SK-N-SH (cell line): ENCODE measurements around the gene STX17. TPM values are rescaled to one million over a fixed set of nuclear protein-coding genes. Genes with fewer than 3 reads are reported as not detected.

Source experiments
- CTCF ChIA-PET: fragments of 300-600, 350-600 bp; formaldehyde crosslinking; extraction: SDS; loops from one replicate; lab custom pipeline; 2021; lab: Yijun Ruan, JAX
- POLR2A ChIA-PET: fragments of 350-600 bp; sonication (Branson Sonifier 250); formaldehyde crosslinking; extraction: SDS; loops from one replicate; lab custom pipeline; 2020; ENCODE audit warnings: antibody characterized with exemption, inconsistent platforms; lab: Yijun Ruan, JAX
- DNase-seq: peaks from one replicate; pipeline ENCODE4 v3.0.0; 2012
- H2AFZ ChIP-seq: fragments of 200-600 bp; sonication (generic); 2 replicates; pipeline ENCODE4 v1.8.1; 2016; ENCODE audit warnings: antibody characterized with exemption, mild to moderate bottlenecking, low read depth
- H3F3A ChIP-seq: fragments of 200-600 bp; sonication (generic); replicated peaks from 2 replicates; pipeline ENCODE3; 2016; ENCODE audit warnings: antibody characterized with exemption, mild to moderate bottlenecking; ENCODE audit not compliant: insufficient read depth
- H3K27ac ChIP-seq, 2 experiments: fragments of 200-500 bp in 1 of 2; fragments of 200-600 bp in 1 of 2; sonication (Bioruptor generic) in 1 of 2; sonication (generic), shearing (Covaris generic) in 1 of 2; 2 replicates each; pipeline versions ENCODE4 v1.5.1 to v1.6.1; 2014 to 2016; ENCODE audit warnings: low read depth in 2 of 2, inconsistent platforms in 1 of 2, low read length in 1 of 2, mild to moderate bottlenecking in 1 of 2, mixed read lengths in 1 of 2
- H3K27me3 ChIP-seq: fragments of 200-600 bp; sonication (generic), shearing (Covaris generic); 2 replicates; pipeline ENCODE4 v1.6.1; 2016; ENCODE audit warnings: mixed run types; ENCODE audit not compliant: insufficient read depth
- H3K36me3 ChIP-seq, 2 experiments: fragments of 200-500 bp in 1 of 2; fragments of 200-600 bp in 1 of 2; sonication (Bioruptor generic) in 1 of 2; sonication (generic) in 1 of 2; replicated peaks in 1 of 2; 2 replicates each; pipeline versions ENCODE3 to v1.5.1; 2014 to 2016; ENCODE audit warnings: low read length in 1 of 2, mild to moderate bottlenecking in 1 of 2; ENCODE audit not compliant: insufficient read depth in 2 of 2, control insufficient read depth in 1 of 2
- H3K4me1 ChIP-seq, 2 experiments: fragments of 200-500 bp in 1 of 2; fragments of 200-600 bp in 1 of 2; sonication (Bioruptor generic) in 1 of 2; sonication (generic), shearing (Covaris generic) in 1 of 2; 2 replicates each; pipeline versions ENCODE4 v1.5.1 to v1.6.1; 2014 to 2016; ENCODE audit warnings: low read depth in 1 of 2, low read length in 1 of 2, mixed run types in 1 of 2; ENCODE audit not compliant: insufficient read depth in 2 of 2, control insufficient read depth in 1 of 2
- H3K4me2 ChIP-seq: fragments of 200-600 bp; sonication (generic), shearing (Covaris generic); 2 replicates; pipeline ENCODE4 v1.6.1; 2017; ENCODE audit warnings: mixed run types
- H3K4me3 ChIP-seq, 2 experiments: fragments of 200-500 bp in 1 of 2; fragments of 200-600 bp in 1 of 2; sonication (Bioruptor generic) in 1 of 2; sonication (generic), shearing (Covaris generic) in 1 of 2; 2 replicates each; pipeline versions ENCODE4 v1.5.1 to v1.8.1; 2014 to 2016; ENCODE audit warnings: low read depth in 2 of 2, inconsistent platforms in 1 of 2, low read length in 1 of 2, mild to moderate bottlenecking in 1 of 2, mixed read lengths in 1 of 2, moderate library complexity in 1 of 2
- H3K79me2 ChIP-seq: fragments of 200-600 bp; sonication (generic); 2 replicates; pipeline ENCODE4 v1.8.1; 2017; ENCODE audit warnings: mild to moderate bottlenecking; ENCODE audit not compliant: insufficient read depth
- H3K9ac ChIP-seq: fragments of 200-600 bp; sonication (generic); 2 replicates; pipeline ENCODE4 v1.6.1; 2017; ENCODE audit warnings: mixed run types
- H3K9me2 ChIP-seq: fragments of 200-600 bp; sonication (generic); 2 replicates; pipeline ENCODE4 v1.6.1; 2017; ENCODE audit warnings: mixed run types
- H3K9me3 ChIP-seq: fragments of 200-600 bp; sonication (generic); 2 replicates; pipeline ENCODE4 v1.6.1; 2017; ENCODE audit warnings: mixed run types, mild to moderate bottlenecking, moderate library complexity
- H4K20me1 ChIP-seq: fragments of 200-600 bp; sonication (generic); 2 replicates; pipeline ENCODE4 v1.6.1; 2017; ENCODE audit warnings: mild to moderate bottlenecking, mixed run types; ENCODE audit not compliant: insufficient read depth
- ELF1 ChIP-seq: IDR thresholded peaks from 2 replicates; pipeline ENCODE4 v1.4.0; 2012
- EP300 ChIP-seq, 2 experiments: IDR thresholded peaks; 2 replicates each; pipeline versions ENCODE4 v1.4.0 to v1.6.1; 2012; ENCODE audit warnings: borderline replicate concordance in 1 of 2, low read depth in 1 of 2, low read length in 1 of 2
- RCOR1 ChIP-seq: fragments of 150-350 bp; IDR thresholded peaks from 2 replicates; pipeline ENCODE4 v1.6.1; 2017; ENCODE audit warnings: antibody characterized with exemption, low read length
- TCF12 ChIP-seq: IDR thresholded peaks from 2 replicates; pipeline ENCODE4 v1.4.0; 2012
- WGBS: methylation state at CpG from one replicate; pipeline ENCODE4 v1.1.6; 2017; ENCODE audit warnings: low lambda C conversion rate; 5-methylcytosine and 5-hydroxymethylcytosine counted together
- polyA plus RNA-seq, 3 experiments: library from polyadenylated mRNA; depleted of rRNA; stranded (reverse); fragments of >200 nt; gene quantifications; 2 replicates each; pipeline ENCODE4 v1.2.3, GENCODE V29; 2012
- TF ChIP-seq, protein P1 (sequence below): IDR thresholded peaks from 2 replicates; pipeline ENCODE4 v1.4.0; 2012; ENCODE audit warnings: low read depth, borderline replicate concordance
- TF ChIP-seq, protein P2 (sequence below): fragments of 150-350 bp; IDR thresholded peaks from 2 replicates; pipeline ENCODE4 v1.6.1; 2016; ENCODE audit warnings: mild to moderate bottlenecking, low read depth, low read length

Gene STX17
- polyA plus RNA-seq, 1 of the 3 experiments (the other 2 are of a cell fraction), result 6.1 TPM

DNA sequence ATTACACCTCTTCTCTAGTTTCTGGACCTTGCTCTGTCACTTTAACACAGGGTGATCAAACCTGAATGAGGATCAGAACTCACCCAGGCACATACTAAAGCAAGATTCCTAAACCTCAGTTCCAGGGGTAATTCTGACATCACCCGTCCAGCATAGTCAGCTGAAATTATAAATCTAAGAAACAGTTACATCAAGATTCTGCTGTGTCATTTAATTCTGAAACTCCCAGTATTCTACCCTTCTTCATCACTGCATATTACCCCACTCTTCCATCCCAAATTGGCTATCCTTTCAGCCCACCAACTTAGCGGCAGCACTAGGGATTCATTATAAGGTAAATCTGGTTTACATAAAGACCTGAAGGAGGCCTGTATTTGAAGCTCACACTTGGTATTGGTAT lies 64.0 kb downstream of the STX17 start:
- Histone ChIP-seq H3K9me3 (no peaks in the 10 kb centered on the region), H3K27me3 (no peaks in the 10 kb centered on the region), H3K4me3 (no peak overlapping the region), H3K36me3 (peaks cover 44 to 53% of the 10 kb centered on the region in 2 experiments), H3K4me2 (no peak overlapping the region), H3K9ac (no peak overlapping the region), H3K9me2 (no peaks in the 10 kb centered on the region), H3K4me1 (peaks cover 0 to 11% of the 10 kb centered on the region in 2 experiments; a peak in 2 of 4 replicates), H3K79me2 (no peaks in the 10 kb centered on the region), H4K20me1 (no peaks in the 10 kb centered on the region), H3K27ac (no peak overlapping the region), H3F3A (no peaks in the 10 kb centered on the region), H2AFZ (no peak overlapping the region)
- POLR2A ChIA-PET, result no interaction called here
- 94% methylated on average over 2 of the region's 2 CpGs for WGBS
- DNase-seq, result no peak
- TF ChIP-seq ELF1 (no peak), RCOR1 (no peak)
- CTCF ChIA-PET, result interaction anchor here (0.5 to 1.2 kb wide), 2 partner anchors 9 to 19 kb away, joined by 3 read pairs; no protein-coding TSS in a partner anchor

DNA sequence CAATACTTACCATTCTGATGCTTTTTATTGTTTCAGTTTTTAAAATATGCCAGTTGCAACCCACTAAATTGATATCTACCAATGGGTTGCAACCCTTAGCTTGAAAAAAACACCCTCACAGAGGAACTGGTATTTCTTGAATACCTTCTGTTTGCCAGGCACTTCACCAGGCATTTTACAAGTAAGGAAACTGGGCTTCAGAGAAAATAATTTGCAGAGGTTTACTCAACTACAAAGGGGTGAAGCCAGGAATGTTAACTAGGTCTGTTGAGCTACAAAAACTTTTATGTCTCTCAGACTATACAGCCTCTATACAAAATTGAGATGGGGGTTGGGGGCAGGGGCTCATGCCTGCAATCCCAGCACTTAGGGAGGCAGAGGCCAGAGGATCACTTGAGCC lies 65.0 kb downstream of the STX17 start:
- Histone ChIP-seq H2AFZ (no peak overlapping the region), H3F3A (no peaks in the 10 kb centered on the region), H4K20me1 (no peaks in the 10 kb centered on the region), H3K9me3 (no peaks in the 10 kb centered on the region), H3K4me2 (no peak overlapping the region), H3K79me2 (no peaks in the 10 kb centered on the region), H3K9ac (no peak overlapping the region), H3K9me2 (no peaks in the 10 kb centered on the region), H3K4me3 (no peak overlapping the region), H3K27ac (no peak overlapping the region), H3K4me1 (peaks cover 0 to 5% of the 10 kb centered on the region in 2 experiments; a peak in 2 of 4 replicates), H3K36me3 (peaks cover 44 to 53% of the 10 kb centered on the region in 2 experiments), H3K27me3 (no peaks in the 10 kb centered on the region)
- CTCF ChIA-PET, result interaction anchor here (0.7 kb wide), 1 partner anchor 31 kb away, joined by 3 read pairs; no protein-coding TSS in a partner anchor
- POLR2A ChIA-PET, result no interaction called here
- no peak for DNase-seq
- TF ChIP-seq RCOR1 (no peak), EP300 (IDR thresholded peaks at IDR 0.05; ENCODE audit: borderline replicate concordance in 1 of 2, low read depth in 1 of 2, low read length in 1 of 2) (no peak)
- TF ChIP-seq, protein P1, sequence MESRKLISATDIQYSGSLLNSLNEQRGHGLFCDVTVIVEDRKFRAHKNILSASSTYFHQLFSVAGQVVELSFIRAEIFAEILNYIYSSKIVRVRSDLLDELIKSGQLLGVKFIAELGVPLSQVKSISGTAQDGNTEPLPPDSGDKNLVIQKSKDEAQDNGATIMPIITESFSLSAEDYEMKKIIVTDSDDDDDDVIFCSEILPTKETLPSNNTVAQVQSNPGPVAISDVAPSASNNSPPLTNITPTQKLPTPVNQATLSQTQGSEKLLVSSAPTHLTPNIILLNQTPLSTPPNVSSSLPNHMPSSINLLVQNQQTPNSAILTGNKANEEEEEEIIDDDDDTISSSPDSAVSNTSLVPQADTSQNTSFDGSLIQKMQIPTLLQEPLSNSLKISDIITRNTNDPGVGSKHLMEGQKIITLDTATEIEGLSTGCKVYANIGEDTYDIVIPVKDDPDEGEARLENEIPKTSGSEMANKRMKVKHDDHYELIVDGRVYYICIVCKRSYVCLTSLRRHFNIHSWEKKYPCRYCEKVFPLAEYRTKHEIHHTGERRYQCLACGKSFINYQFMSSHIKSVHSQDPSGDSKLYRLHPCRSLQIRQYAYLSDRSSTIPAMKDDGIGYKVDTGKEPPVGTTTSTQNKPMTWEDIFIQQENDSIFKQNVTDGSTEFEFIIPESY, result no peak

DNA sequence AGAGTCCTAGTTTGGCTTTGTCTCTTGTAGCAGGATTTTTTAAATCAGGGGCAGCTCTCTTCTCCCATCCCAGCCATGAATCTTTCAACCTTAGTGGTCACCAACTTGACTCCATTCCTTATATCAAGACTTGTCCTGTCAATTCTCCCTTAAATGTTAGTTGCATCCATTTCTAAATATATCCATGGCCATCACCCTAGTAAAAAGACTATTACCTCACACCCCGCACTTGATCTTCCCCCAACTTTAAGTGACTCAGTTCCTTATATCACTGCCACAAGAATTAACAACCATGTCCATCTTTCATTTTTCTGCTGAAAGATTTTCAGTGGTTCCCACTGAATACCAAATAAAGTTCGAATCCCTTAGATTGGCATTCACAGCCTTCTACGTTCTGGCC lies 67.0 kb downstream of the STX17 start:
- Histone ChIP-seq H2AFZ (no peak overlapping the region), H3K27me3 (no peaks in the 10 kb centered on the region), H3K9me2 (no peaks in the 10 kb centered on the region), H3K4me1 (no peaks in the 10 kb centered on the region), H3K4me3 (no peak overlapping the region), H3K9ac (no peak overlapping the region), H3K4me2 (no peak overlapping the region), H3K36me3 (peaks cover 38 to 44% of the 10 kb centered on the region in 2 experiments), H3K27ac (no peak overlapping the region; a peak in 1 of 4 replicates), H4K20me1 (no peaks in the 10 kb centered on the region), H3K9me3 (no peaks in the 10 kb centered on the region), H3K79me2 (no peaks in the 10 kb centered on the region), H3F3A (no peaks in the 10 kb centered on the region)
- DNase-seq, result no peak
- 95% methylated on average over 3 of the region's 3 CpGs for WGBS
- TF ChIP-seq, protein P2, sequence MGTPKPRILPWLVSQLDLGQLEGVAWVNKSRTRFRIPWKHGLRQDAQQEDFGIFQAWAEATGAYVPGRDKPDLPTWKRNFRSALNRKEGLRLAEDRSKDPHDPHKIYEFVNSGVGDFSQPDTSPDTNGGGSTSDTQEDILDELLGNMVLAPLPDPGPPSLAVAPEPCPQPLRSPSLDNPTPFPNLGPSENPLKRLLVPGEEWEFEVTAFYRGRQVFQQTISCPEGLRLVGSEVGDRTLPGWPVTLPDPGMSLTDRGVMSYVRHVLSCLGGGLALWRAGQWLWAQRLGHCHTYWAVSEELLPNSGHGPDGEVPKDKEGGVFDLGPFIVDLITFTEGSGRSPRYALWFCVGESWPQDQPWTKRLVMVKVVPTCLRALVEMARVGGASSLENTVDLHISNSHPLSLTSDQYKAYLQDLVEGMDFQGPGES, result no peak
- no peak for TF ChIP-seq TCF12
- POLR2A ChIA-PET, result no interaction called here
- CTCF ChIA-PET, result interaction anchor here (1.5 to 1.6 kb wide), 2 partner anchors 26 to 674 kb away, joined by 3 to 5 read pairs; no protein-coding TSS in a partner anchor
